Measurements from ENCODE around the gene LHX3.

- no peak for TF ChIP-seq CTCF (IDR thresholded peaks at IDR 0.05)
- no peak for TF ChIP-seq POLR2A (IDR thresholded peaks at IDR 0.05)
These were observed 40.0 kb upstream of the LHX3 start for GRCh38 chr9:136244969-136245218.

All from stomach (tissue), 4 donors.